GM19324 (cell line): ENCODE data around the gene ADAMTS13.

Experiments
- ATAC-seq: cut with Tn5 transposase; IDR thresholded peaks from one replicate; pipeline ENCODE4 v1.9.1; 2021; ENCODE audit warnings: mild to moderate bottlenecking, moderate library complexity; ENCODE audit not compliant: unreplicated experiment, low FRiP score

ADAMTS13 gene

GRCh38 chr9:133468777-133469421 is 46.7 kb downstream of the ADAMTS13 start:
- ATAC-seq: no peak

- ATAC-seq: no peak
Observed at GRCh38 chr9:133470427-133470924, 48.3 kb downstream of the ADAMTS13 start.

GRCh38 chr9:133470988-133471387 is 48.8 kb downstream of the ADAMTS13 start:
- ATAC-seq: no peak

- no peak for ATAC-seq
Observed at GRCh38 chr9:133471551-133472276, 49.5 kb downstream of the ADAMTS13 start.

DNA sequence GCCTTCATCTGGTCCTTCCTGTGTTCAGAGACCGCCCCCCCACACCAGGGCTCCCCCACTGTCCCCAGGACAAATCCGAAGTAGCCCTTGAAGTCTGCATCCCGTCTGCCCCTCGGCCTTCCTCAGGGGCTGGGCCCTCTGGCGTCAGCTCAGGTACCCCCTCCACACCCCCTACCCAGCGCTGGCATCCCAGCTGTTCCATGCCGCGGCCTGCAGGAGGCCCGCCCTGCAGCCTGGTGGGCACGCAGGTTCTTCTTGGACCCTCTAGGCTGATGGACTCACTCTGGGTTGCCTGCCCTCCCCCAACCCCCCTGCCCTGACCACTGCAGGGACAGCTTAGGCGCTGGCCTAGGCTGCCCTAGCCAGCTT is 50.1 kb downstream of the ADAMTS13 start:
- ATAC-seq: no peak

- no peak for ATAC-seq
Observed at GRCh38 chr9:133472753-133473378, 50.7 kb downstream of the ADAMTS13 start.

DNA sequence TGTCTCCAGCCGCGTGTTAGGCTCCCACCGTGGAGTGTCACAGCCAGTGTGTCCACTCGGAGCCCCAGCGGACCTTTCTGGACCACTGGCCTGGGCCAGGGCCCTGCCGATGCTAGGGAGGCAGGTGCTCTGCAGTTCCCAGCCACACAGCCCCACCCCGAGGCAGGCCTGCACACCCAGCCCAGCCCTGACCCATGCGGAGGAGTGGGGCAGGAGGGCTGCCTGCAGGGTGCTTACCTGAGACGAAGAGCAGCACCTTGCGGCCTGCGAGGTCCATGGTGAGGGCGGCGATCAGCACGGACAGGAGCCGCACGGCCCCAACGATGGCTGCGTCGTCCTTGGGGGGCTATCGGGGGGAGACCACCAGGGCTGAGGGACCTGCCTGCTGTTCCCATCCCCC is 51.6 kb downstream of the ADAMTS13 start:
- no peak for ATAC-seq

DNA sequence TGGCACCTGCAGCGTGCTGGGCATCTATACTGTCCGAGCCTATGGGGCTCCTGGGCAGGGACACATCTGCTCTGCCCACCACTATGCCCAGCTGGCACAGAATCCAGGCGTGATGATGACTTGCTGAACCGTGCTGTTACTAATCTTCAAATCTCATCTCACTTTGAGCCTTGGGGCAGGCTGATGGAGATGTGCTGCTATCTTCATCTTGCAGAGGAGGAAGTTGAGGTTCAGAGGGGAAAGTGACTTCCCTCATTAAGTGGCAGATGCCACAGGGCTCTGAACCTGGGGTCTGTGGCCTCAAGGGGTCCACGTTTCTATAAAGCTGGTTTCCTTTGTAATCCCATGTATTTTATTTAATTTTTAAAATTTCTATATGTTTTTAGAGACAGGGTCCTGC is 52.0 kb downstream of the ADAMTS13 start:
- no peak for ATAC-seq

GRCh38 chr9:133474853-133475252 is 52.7 kb downstream of the ADAMTS13 start:
- no peak for ATAC-seq

GRCh38 chr9:133475292-133476012 is 53.3 kb downstream of the ADAMTS13 start:
- no peak for ATAC-seq

DNA sequence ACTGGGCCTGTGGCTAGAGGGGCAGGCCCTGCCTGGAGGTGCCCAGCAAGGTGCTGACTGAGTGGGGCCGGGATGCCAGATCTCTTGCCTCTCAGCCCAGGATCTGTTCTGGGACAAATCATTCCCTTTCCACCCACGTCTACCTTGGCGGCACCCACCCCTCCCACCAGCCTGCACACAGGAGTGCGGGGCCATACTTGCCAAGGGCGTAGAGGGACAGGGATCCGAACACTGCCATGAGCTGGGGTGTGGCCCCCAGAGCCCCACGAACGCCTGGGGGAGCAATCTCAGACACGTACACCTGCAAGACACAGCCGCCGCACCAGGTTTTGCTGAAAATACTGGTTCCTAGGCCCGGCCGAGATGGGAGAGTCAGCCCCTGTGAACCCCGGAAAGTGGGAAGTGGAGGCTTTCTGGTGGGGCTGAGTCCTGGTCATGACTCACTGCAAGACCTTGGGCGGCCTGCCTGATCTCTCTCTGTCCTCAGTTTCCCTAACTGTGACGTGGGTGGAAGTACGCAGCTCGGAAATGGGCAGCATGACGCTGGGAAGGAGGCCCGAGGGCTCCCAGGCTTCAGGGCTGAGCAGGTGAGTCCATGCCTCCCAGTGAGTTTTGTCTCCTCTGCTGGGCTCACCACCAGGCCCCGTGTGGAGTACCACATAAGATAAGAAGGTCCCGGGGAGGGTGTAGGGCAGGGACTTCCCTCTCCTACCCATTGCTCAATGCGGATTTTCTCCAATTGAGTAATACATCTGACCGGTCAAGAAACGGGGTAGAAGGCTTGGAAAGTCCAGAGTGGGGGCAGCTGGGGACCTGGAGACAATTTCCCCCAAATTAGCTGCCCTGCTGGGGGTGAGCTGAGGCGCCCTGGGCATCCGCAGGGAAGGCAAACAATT is 54.1 kb downstream of the ADAMTS13 start:
- ATAC-seq: no peak

GRCh38 chr9:133476941-133477340 is 54.8 kb downstream of the ADAMTS13 start:
- ATAC-seq: no peak

- ATAC-seq: no peak
Observed at GRCh38 chr9:133477461-133477860, 55.3 kb downstream of the ADAMTS13 start.

DNA sequence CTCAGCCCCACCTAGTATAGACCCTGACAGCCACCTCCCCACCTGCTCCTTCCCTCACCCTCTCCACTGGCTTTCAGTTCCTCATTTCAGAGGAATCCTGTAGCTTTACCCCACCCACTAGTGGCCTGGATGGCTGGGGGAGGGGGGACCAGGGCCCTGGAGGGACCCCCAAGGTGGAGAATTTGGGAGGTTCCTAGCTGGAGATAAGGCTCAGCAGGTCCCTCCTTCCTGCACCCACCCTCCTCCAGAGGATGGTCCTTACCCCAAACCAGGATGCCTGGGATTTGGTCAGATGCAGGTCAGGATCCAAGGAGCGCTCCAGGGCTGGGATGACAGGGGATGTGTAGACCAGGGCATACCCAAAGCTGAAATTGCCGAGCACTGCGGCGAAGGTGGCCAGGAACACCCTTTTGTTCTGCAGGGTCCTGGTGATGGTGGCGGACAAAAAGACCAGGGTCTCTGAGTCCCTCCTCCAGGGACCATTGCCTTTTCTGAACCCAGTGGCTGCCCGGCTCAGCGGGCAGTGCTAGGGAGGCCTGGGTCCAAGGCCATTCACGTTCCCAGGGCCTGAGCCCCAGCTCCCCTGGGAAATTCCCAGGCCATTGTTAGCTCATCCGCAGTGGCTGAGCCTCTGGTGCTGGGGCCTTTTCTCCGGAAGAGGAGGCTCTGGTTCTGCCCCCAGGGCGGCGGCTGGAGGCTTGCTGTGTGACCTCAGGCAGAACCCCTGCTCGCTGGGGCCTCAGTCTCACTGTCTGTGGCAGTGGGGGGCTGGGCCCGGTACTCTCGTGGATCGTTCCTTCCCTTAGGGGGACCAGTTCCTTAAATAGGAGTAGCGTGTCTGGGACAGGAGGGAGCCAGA is 56.1 kb downstream of the ADAMTS13 start:
- peak; percentile 22 for ATAC-seq

DNA sequence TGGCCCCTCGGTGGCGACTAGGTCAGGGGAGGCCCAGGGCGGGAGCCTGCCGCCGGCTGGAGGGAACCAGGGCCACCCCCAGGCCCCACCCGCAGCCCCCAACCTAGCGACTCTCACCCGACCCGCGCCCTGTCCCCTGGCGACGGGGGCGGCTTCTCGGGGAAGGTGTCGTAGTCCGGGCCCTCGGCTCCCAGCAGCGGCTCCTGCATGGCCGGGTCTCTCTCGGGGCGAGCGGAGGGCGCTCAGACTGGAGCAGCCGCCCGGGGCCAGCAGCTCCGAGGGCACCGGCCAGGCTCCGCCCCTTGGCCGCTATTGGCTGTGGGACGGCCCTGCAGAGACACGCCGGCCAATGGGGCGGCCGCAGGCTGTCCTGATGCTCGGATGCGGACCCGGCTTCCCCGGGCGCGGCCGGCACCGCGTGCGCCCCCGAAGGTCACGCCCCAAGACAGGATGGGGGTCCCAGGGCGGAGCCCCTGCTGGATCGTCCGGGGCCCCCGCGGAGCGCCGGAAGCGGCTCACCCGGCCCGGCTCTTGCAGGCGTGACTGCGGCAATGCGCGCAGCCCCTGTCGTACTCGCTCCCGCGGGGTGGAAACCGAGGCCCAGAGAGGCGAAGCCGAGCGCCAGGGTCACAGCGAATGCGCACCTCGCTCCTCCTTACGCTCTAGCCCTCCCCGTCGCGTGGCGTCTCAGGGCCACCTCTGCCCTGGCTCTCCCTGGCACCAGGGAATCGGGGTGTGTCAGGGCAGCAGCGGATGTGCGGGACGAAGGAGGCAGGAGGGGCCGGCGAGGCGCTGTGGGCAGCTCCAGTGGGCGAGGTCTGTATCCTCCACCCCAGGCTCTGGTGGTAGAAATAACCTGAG is 56.9 kb downstream of the ADAMTS13 start, which contains the start of gene SLC2A6:
SLC2A6 (minus strand) TSS at position 249 of the 861 bp plus-strand sequence; CDS start at position 209, 40 bp downstream.
- peak; percentile 88 for ATAC-seq

- no peak for ATAC-seq
Observed at GRCh38 chr9:133483611-133484010, 61.4 kb downstream of the ADAMTS13 start.

GRCh38 chr9:133484671-133485437 is 62.7 kb downstream of the ADAMTS13 start:
- ATAC-seq: no peak
